Gastroesophageal sphincter (tissue), 4 donors: ENCODE measurements around the gene PALD1. TPM values are rescaled to one million over a fixed set of nuclear protein-coding genes. Genes with fewer than 3 reads are reported as not detected.

Source experiments
- ATAC-seq: fragments of 150-250 bp; one replicate; pipeline ENCODE4 v1.9.1; 2016; ENCODE audit warnings: mild to moderate bottlenecking, moderate library complexity
- H3K27ac ChIP-seq, 4 donors: fragments of 200-600 bp; sonication (generic) in 3 of 4; 1 replicate in 3 of 4; 2 replicates in 1 of 4; pipeline ENCODE4 v1.5.1; 2016 to 2019
- H3K27me3 ChIP-seq: fragments of 200-600 bp; sonication (generic); one replicate; pipeline ENCODE4 v1.5.1; 2019
- H3K36me3 ChIP-seq, 2 donors: fragments of 200-600 bp; sonication (generic); one replicate each; pipeline ENCODE4 v1.5.1; 2019; ENCODE audit warnings: control low read depth in 1 of 2
- H3K4me1 ChIP-seq, 3 donors: fragments of 200-600 bp; sonication (generic); 1 replicate in 2 of 3; 2 replicates in 1 of 3; pipeline ENCODE4 v1.5.1; 2016 to 2019; ENCODE audit warnings: control low read depth in 2 of 3
- H3K4me3 ChIP-seq, 2 donors: fragments of 200-600 bp; sonication (generic); one replicate each; pipeline ENCODE4 v1.5.1; 2019; ENCODE audit warnings: mild to moderate bottlenecking in 1 of 2, moderate library complexity in 1 of 2
- H3K9me3 ChIP-seq, 3 donors: fragments of 200-600 bp; sonication (generic); one replicate each; pipeline ENCODE4 v1.5.1; 2017 to 2019; ENCODE audit warnings: control low read depth in 2 of 3
- EP300 ChIP-seq: sonication (generic); formaldehyde crosslinking; IDR thresholded peaks from one replicate; pipeline ENCODE4 v1.6.1; 2017; ENCODE audit warnings: antibody characterized with exemption, mild to moderate bottlenecking
- POLR2A ChIP-seq, 2 donors: fragments of 450-650 bp; IDR thresholded peaks; one replicate each; pipeline ENCODE4 v1.6.1; 2017; ENCODE audit warnings: antibody characterized with exemption in 2 of 2, mild to moderate bottlenecking in 2 of 2, moderate library complexity in 1 of 2
- POLR2AphosphoS5 ChIP-seq: sonication (generic); formaldehyde crosslinking; IDR thresholded peaks from one replicate; pipeline ENCODE4 v1.6.1; 2017; ENCODE audit warnings: antibody characterized with exemption
- WGBS, 2 donors: methylation state at CpG; one replicate each; pipeline ENCODE4 v1.1.5; 2018; ENCODE audit warnings: low coverage in 1 of 2; 5-methylcytosine and 5-hydroxymethylcytosine counted together
- total RNA-seq, 4 donors: library from RNA; depleted of rRNA; stranded (reverse); fragments of >200 nt; gene quantifications; one replicate each; pipeline ENCODE4 v1.1.0, GENCODE V29; 2016
- TF ChIP-seq, protein P1 (sequence below), 4 experiments: fragments of 200-600 bp in 2 of 4; fragments of 450-650 bp in 2 of 4; sonication (generic) in 1 of 4; IDR thresholded peaks; one replicate each; pipeline ENCODE4 v1.5.1; 2017 to 2019; ENCODE audit warnings: antibody characterized with exemption in 4 of 4, mild to moderate bottlenecking in 2 of 4, moderate library complexity in 2 of 4

Gene PALD1
- total RNA-seq, 4 donors from 2014 or later: 12.5 to 19.8 (median 14.7) TPM

DNA sequence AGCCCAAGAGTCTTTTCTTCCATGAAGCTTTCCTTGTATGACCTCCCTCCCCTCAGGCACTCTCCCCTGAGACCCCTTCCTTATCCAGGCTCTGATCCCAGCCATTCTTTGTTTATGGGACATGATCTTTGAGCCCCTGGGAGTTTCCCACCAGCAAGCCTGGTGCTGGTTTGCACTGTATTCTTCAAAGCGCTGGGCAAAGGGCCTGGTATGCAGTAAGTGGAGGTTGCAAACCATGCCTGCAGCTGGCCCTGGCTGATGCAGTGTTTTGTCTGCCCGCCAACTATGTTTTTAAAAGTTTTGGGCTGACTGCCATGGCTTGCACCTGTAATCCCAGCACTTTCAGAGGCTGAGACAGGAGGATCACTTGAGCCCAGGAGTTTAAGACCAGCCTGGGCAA is 30.3 kb upstream of the PALD1 start:
- H3K27ac ChIP-seq: no peak overlapping the region
- WGBS, 2 donors: no CpG with 5 or more reads among the region's 2 CpGs
- no peak for TF ChIP-seq EP300
- TF ChIP-seq POLR2AphosphoS5: no peak
- TF ChIP-seq, protein P1, sequence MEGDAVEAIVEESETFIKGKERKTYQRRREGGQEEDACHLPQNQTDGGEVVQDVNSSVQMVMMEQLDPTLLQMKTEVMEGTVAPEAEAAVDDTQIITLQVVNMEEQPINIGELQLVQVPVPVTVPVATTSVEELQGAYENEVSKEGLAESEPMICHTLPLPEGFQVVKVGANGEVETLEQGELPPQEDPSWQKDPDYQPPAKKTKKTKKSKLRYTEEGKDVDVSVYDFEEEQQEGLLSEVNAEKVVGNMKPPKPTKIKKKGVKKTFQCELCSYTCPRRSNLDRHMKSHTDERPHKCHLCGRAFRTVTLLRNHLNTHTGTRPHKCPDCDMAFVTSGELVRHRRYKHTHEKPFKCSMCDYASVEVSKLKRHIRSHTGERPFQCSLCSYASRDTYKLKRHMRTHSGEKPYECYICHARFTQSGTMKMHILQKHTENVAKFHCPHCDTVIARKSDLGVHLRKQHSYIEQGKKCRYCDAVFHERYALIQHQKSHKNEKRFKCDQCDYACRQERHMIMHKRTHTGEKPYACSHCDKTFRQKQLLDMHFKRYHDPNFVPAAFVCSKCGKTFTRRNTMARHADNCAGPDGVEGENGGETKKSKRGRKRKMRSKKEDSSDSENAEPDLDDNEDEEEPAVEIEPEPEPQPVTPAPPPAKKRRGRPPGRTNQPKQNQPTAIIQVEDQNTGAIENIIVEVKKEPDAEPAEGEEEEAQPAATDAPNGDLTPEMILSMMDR (IDR thresholded peaks at IDR 0.05): no peak
- TF ChIP-seq POLR2A (IDR thresholded peaks at IDR 0.05): no peak
- H3K36me3 ChIP-seq: no peaks in the 10 kb centered on the region
- peaks cover 0 to 39% (median 3%) of the 10 kb centered on the region in 3 donors for H3K4me1 ChIP-seq
- no peaks in the 10 kb centered on the region for H3K9me3 ChIP-seq
- H3K4me3 ChIP-seq: no peak overlapping the region
- ATAC-seq: no peak
- H3K27me3 ChIP-seq: peaks cover under 1% of the 10 kb centered on the region

DNA sequence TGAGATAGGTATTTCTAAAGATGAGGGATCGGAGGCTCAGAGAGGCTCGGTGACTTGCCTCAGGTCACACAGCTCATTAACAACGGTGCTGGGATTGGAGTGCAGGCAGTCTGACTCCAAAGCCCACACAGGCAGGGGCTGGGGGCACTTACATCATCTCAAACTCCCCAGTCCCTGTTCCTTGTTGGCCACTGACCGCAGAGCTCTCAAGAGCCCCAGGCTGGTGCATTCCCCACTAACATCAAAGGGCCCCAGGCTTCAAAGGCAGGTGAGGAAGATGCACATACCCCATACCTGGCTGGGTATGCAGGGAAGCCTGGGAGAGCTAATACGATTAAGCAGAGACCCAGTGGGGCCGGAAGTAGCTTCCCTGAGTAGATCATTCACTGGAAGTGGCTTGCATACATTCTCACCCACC is 23.3 kb upstream of the PALD1 start:
- WGBS, 2 donors: no CpG with 5 or more reads among the region's 6 CpGs
- H3K36me3 ChIP-seq: no peaks in the 10 kb centered on the region
- no peak overlapping the region for H3K4me3 ChIP-seq
- peaks cover 0 to 26% (median 15%) of the 10 kb centered on the region in 3 donors for H3K4me1 ChIP-seq
- H3K27me3 ChIP-seq: no peaks in the 10 kb centered on the region
- TF ChIP-seq POLR2AphosphoS5 (no peak), POLR2A (IDR thresholded peaks at IDR 0.05) (no peak), EP300 (no peak)
- TF ChIP-seq, protein P1 (IDR thresholded peaks at IDR 0.05): no peak
- H3K9me3 ChIP-seq: no peaks in the 10 kb centered on the region
- no peak for ATAC-seq
- H3K27ac ChIP-seq: no peak overlapping the region

DNA sequence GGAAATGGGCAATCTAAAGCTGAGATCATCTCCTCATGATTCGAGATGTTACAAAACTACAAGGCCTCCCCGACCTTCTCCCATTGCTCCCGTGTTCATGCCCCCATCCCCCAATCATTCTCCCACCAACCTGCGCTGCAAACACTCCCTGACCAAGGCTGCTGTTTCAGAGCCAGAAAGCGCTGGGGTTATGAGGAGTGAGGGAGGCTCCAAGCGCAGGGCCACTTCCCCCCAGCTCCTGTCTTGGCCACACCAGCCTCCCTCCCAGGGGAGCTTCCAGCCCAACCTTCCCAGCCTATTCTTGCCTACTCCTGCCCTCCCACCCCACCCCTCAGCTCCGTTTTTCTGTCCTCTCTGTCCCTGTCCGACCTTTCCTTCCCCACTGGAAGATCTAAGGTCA is 22.4 kb upstream of the PALD1 start:
- TF ChIP-seq EP300 (no peak), POLR2AphosphoS5 (no peak), POLR2A (IDR thresholded peaks at IDR 0.05) (no peak)
- TF ChIP-seq, protein P1 (IDR thresholded peaks at IDR 0.05): no peak
- Histone ChIP-seq H3K4me3 (no peak overlapping the region), H3K27ac (no peak overlapping the region), H3K36me3 (no peaks in the 10 kb centered on the region), H3K9me3 (no peaks in the 10 kb centered on the region), H3K4me1 (peaks cover 0 to 29% (median 15%) of the 10 kb centered on the region in 3 donors), H3K27me3 (no peaks in the 10 kb centered on the region)
- WGBS, 2 donors: 70 to 82% methylated on average over 3 to 6 of the region's 8 CpGs
- no peak for ATAC-seq

- Histone ChIP-seq H3K36me3 (no peaks in the 10 kb centered on the region), H3K27ac (peak overlapping the region in 3 of 4 donors; percentile 83 to 90 (median 89)), H3K9me3 (no peaks in the 10 kb centered on the region), H3K4me1 (peaks cover 0 to 45% (median 21%) of the 10 kb centered on the region in 3 donors), H3K27me3 (no peaks in the 10 kb centered on the region), H3K4me3 (peak overlapping the region; percentile 3 to 53)
- ATAC-seq: peak; percentile 1
- WGBS, 2 donors: 8 to 23% methylated on average over 3 of the region's 17 CpGs
- TF ChIP-seq, protein P1 (IDR thresholded peaks at IDR 0.05): no peak
- TF ChIP-seq EP300: no peak
- no peak for TF ChIP-seq POLR2A (IDR thresholded peaks at IDR 0.05)
- TF ChIP-seq POLR2AphosphoS5: no peak
These were observed 20.7 kb upstream of the PALD1 start for GRCh38 chr10:70457759-70458305.

- peak; percentile 89 for ATAC-seq
- no peaks in the 10 kb centered on the region for H3K9me3 ChIP-seq
- H3K27ac ChIP-seq: peak overlapping the region; percentile 48 to 90 (median 86)
- TF ChIP-seq EP300: no peak
- peak; percentile 37 to 39 for TF ChIP-seq POLR2A (IDR thresholded peaks at IDR 0.05)
- peak; percentile 68 for TF ChIP-seq POLR2AphosphoS5
- TF ChIP-seq, protein P1 (IDR thresholded peaks at IDR 0.05): peak in 3 of 4 experiments; percentile 29 to 54 (median 53)
- no CpG with 5 or more reads among the region's 62 CpGs for WGBS, 2 donors
- no peaks in the 10 kb centered on the region for H3K27me3 ChIP-seq
- H3K36me3 ChIP-seq: no peaks in the 10 kb centered on the region
- peak overlapping the region; percentile 3 to 53 for H3K4me3 ChIP-seq
- peaks cover 0 to 52% (median 23%) of the 10 kb centered on the region in 3 donors for H3K4me1 ChIP-seq
These were observed 20.1 kb upstream of the PALD1 start for GRCh38 chr10:70458329-70459060.
